Stomach (tissue), 9 donors: ENCODE measurements around the gene CALN1. TPM values are rescaled to one million over a fixed set of nuclear protein-coding genes. Genes with fewer than 3 reads are reported as not detected.
A peak's percentile ranks its signal among the peaks of the same experiment; 100 is the strongest.

Experiments
- DNase-seq, 2 donors: peaks; one replicate each; pipeline versions ENCODE4 v3.0.0 to v3.0.0-alpha.2; 2013 to 2019
- H3K27ac ChIP-seq, 5 donors: fragments of 200-600 bp in 4 of 5; sonication (generic) in 4 of 5; one replicate each; pipeline ENCODE4 v1.5.1; 2013 to 2019; ENCODE audit warnings: mild to moderate bottlenecking in 1 of 5, moderate library complexity in 1 of 5
- H3K27me3 ChIP-seq, 3 donors: fragments of 200-600 bp; sonication (generic); one replicate each; pipeline ENCODE4 v1.5.1; 2017 to 2019; ENCODE audit warnings: mixed run types in 1 of 3
- H3K36me3 ChIP-seq, 4 donors: fragments of 200-600 bp; sonication (generic); 1 replicate in 3 of 4; 2 replicates in 1 of 4; pipeline ENCODE4 v1.5.1; 2016 to 2019
- H3K4me1 ChIP-seq, 4 donors: fragments of 200-600 bp; sonication (generic); one replicate each; pipeline ENCODE4 v1.5.1; 2016 to 2019
- H3K4me3 ChIP-seq, 4 donors: fragments of 200-600 bp; sonication (generic) in 3 of 4; one replicate each; pipeline ENCODE4 v1.5.1; 2016 to 2019; ENCODE audit warnings: mild to moderate bottlenecking in 1 of 4
- H3K9me3 ChIP-seq, 4 donors: fragments of 200-600 bp; sonication (generic); one replicate each; pipeline ENCODE4 v1.5.1; 2016 to 2019
- EP300 ChIP-seq: sonication (generic); formaldehyde crosslinking; IDR thresholded peaks from one replicate; pipeline ENCODE4 v1.6.1; 2017; ENCODE audit warnings: antibody characterized with exemption
- POLR2A ChIP-seq, 4 donors: fragments of 450-650 bp; IDR thresholded peaks; one replicate each; pipeline ENCODE4 v1.6.1; 2016; ENCODE audit warnings: antibody characterized with exemption in 4 of 4, control low read depth in 2 of 4, mild to moderate bottlenecking in 1 of 4, moderate library complexity in 1 of 4
- POLR2AphosphoS5 ChIP-seq, 3 donors: sonication (generic); formaldehyde crosslinking; IDR thresholded peaks; one replicate each; pipeline ENCODE4 v1.6.1; 2016; ENCODE audit warnings: antibody characterized with exemption in 3 of 3
- WGBS, 5 donors: extraction: QIAGEN DNeasy Blood & Tissue Kit in 3 of 5; methylation state at CpG; one replicate each; pipeline versions ENCODE4 v1.1.5 to v1.1.7; 2013 to 2018; 5-methylcytosine and 5-hydroxymethylcytosine counted together
- intact Hi-C: fragments of 100-400 bp; cut with DNase I; formaldehyde crosslinking; loops from one replicate; pipeline ENCODE4 v1.15.1; 2023; ENCODE audit warnings: low total_unique reads
- polyA plus RNA-seq, 3 donors: library from polyadenylated mRNA; stranded (reverse); fragments of 200-250 nt; gene quantifications; one replicate each; pipeline ENCODE4 v1.2.3, GENCODE V29; 2013
- total RNA-seq, 5 donors: library from RNA; depleted of rRNA; stranded (reverse); fragments of >200 nt; gene quantifications; one replicate each; pipeline versions ENCODE4 v1.1.0 to v1.2.3, GENCODE V29; 2014 to 2016
- TF ChIP-seq, protein P1 (sequence below), 7 experiments: fragments of 450-650 bp in 4 of 7; fragments of 200-600 bp in 3 of 7; sonication (generic) in 3 of 7; IDR thresholded peaks; one replicate each; pipeline ENCODE4 v1.5.1; 2016 to 2019; ENCODE audit warnings: antibody characterized with exemption in 7 of 7, control low read depth in 2 of 7, mild to moderate bottlenecking in 1 of 7
- donor health status: healthy with polysubstance abuse.
- donor health status: Bipolar disorder and iron deficiency.
- donor health status: healthy.

Gene CALN1
- total and polyA plus RNA-seq, 8 donors = under 0.01 to 51.9 (median 0.37) TPM; not detected in 5

GRCh38 chr7:72298912-72299311 is 113.2 kb downstream of the CALN1 start:
- intact Hi-C loops = no loop called here
- TF ChIP-seq, protein P1, sequence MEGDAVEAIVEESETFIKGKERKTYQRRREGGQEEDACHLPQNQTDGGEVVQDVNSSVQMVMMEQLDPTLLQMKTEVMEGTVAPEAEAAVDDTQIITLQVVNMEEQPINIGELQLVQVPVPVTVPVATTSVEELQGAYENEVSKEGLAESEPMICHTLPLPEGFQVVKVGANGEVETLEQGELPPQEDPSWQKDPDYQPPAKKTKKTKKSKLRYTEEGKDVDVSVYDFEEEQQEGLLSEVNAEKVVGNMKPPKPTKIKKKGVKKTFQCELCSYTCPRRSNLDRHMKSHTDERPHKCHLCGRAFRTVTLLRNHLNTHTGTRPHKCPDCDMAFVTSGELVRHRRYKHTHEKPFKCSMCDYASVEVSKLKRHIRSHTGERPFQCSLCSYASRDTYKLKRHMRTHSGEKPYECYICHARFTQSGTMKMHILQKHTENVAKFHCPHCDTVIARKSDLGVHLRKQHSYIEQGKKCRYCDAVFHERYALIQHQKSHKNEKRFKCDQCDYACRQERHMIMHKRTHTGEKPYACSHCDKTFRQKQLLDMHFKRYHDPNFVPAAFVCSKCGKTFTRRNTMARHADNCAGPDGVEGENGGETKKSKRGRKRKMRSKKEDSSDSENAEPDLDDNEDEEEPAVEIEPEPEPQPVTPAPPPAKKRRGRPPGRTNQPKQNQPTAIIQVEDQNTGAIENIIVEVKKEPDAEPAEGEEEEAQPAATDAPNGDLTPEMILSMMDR (IDR thresholded peaks at IDR 0.05) = no peak
- no peak for TF ChIP-seq EP300
- TF ChIP-seq POLR2AphosphoS5 (IDR thresholded peaks at IDR 0.05) = no peak
- TF ChIP-seq POLR2A (IDR thresholded peaks at IDR 0.05) = no peak
- H3K36me3 ChIP-seq = no peaks in the 10 kb centered on the region
- no peaks in the 10 kb centered on the region for H3K9me3 ChIP-seq
- no peak overlapping the region for H3K27ac ChIP-seq
- no peaks in the 10 kb centered on the region for H3K4me1 ChIP-seq
- H3K27me3 ChIP-seq = no peaks in the 10 kb centered on the region
- DNase-seq = no peak
- 72 to 81% (median 78%) methylated on average over 1 of the region's 1 CpG for WGBS, 5 donors
- no peak overlapping the region for H3K4me3 ChIP-seq

DNA sequence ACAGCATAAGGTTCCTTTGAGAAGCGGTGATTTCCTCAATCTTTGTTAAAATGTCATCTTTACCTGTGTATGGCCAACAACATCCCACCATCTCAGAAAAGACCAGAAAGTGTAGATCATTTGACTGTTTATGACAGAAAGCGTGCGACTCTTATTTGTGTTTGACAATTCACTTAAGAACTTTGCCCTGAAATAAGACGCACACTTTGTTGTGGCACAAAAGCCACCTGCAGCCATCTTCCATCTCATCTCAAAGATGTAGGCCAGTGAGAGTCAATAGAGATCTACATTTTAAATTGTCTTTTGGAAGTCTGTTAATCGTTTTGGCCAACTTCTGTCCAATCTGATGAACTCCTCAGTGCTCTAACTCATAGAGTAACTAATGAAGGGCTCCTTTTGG is 114.0 kb downstream of the CALN1 start:
- no peak for DNase-seq
- Histone ChIP-seq H3K4me1 (no peaks in the 10 kb centered on the region), H3K4me3 (no peak overlapping the region), H3K36me3 (no peaks in the 10 kb centered on the region), H3K27ac (no peak overlapping the region), H3K9me3 (no peaks in the 10 kb centered on the region), H3K27me3 (no peaks in the 10 kb centered on the region)
- TF ChIP-seq POLR2A (IDR thresholded peaks at IDR 0.05) (no peak), POLR2AphosphoS5 (IDR thresholded peaks at IDR 0.05) (no peak), EP300 (no peak)
- TF ChIP-seq, protein P1 (IDR thresholded peaks at IDR 0.05) = no peak
- WGBS, 5 donors = 84 to 92% (median 90%) methylated on average over 5 of the region's 5 CpGs
- intact Hi-C loops = no loop called here

DNA sequence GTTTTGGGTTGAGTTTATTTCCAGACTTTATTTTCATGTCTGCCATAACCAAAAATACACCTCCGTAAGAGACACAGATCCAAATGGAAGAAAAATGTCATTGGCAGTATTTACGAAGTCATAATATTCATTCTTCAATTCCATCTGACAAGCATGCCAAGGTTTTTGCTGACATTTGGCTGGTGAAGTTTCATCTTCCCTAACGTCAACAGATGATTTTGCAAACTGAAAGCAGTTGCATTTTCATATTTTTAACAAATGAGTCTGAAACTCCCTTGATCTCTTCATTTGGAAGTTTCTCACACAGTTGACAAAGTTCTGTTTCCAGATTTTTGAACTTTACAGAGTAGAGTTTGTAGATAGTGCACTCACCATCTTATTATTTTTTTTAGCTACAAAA is 114.5 kb downstream of the CALN1 start:
- TF ChIP-seq POLR2AphosphoS5 (IDR thresholded peaks at IDR 0.05) = no peak
- no peak for TF ChIP-seq EP300
- no peak for TF ChIP-seq POLR2A (IDR thresholded peaks at IDR 0.05)
- TF ChIP-seq, protein P1 (IDR thresholded peaks at IDR 0.05) = no peak

GRCh38 chr7:72292794-72293193 is 119.3 kb downstream of the CALN1 start:
- Histone ChIP-seq H3K27me3 (no peaks in the 10 kb centered on the region), H3K4me1 (no peaks in the 10 kb centered on the region), H3K27ac (no peak overlapping the region), H3K36me3 (no peaks in the 10 kb centered on the region), H3K4me3 (no peak overlapping the region), H3K9me3 (peaks cover 0 to 14% (median 4%) of the 10 kb centered on the region in 4 donors)
- TF ChIP-seq POLR2A (IDR thresholded peaks at IDR 0.05) = no peak
- TF ChIP-seq, protein P1 (IDR thresholded peaks at IDR 0.05) = no peak
- TF ChIP-seq EP300 = no peak
- no peak for TF ChIP-seq POLR2AphosphoS5 (IDR thresholded peaks at IDR 0.05)
- peak in 1 of 2 donors; percentile 8 for DNase-seq
- intact Hi-C loops = no loop called here
- WGBS, 5 donors = 36 to 57% (median 48%) methylated on average over 3 of the region's 3 CpGs

More for the DNA sequence above, 114.5 kb downstream of the CALN1 start:
- 74 to 90% (median 81%) methylated on average over 3 of the region's 3 CpGs for WGBS, 5 donors
- no peaks in the 10 kb centered on the region for H3K27me3 ChIP-seq
- no peak for DNase-seq
- H3K4me3 ChIP-seq = no peak overlapping the region
- intact Hi-C loops = no loop called here
- H3K9me3 ChIP-seq = no peaks in the 10 kb centered on the region
- H3K36me3 ChIP-seq = no peaks in the 10 kb centered on the region
- H3K27ac ChIP-seq = no peak overlapping the region
- no peaks in the 10 kb centered on the region for H3K4me1 ChIP-seq
